Measurements from ENCODE around the gene ZBTB22. TPM values are rescaled to one million over a fixed set of nuclear protein-coding genes. Genes with fewer than 3 reads are reported as not detected.

Gene ZBTB22
- total RNA-seq, 1 donor from 2014 or later: 31.8 TPM

- H3K9me3 Mint-ChIP-seq: no peaks in the 10 kb centered on the region
- intact Hi-C loops (cut with micrococcal nuclease): loop anchor here (1.0 kb wide), 7 partner anchors 9 to 248 kb away; partner anchors contain the start of genes PFDN6, RXRB, SLC39A7 and TAPBP
- ATAC-seq (ENCODE audit: low read depth): no peak
- H3K4me3 Mint-ChIP-seq: peak overlapping the region; percentile 95
- TF ChIP-seq, protein P1, sequence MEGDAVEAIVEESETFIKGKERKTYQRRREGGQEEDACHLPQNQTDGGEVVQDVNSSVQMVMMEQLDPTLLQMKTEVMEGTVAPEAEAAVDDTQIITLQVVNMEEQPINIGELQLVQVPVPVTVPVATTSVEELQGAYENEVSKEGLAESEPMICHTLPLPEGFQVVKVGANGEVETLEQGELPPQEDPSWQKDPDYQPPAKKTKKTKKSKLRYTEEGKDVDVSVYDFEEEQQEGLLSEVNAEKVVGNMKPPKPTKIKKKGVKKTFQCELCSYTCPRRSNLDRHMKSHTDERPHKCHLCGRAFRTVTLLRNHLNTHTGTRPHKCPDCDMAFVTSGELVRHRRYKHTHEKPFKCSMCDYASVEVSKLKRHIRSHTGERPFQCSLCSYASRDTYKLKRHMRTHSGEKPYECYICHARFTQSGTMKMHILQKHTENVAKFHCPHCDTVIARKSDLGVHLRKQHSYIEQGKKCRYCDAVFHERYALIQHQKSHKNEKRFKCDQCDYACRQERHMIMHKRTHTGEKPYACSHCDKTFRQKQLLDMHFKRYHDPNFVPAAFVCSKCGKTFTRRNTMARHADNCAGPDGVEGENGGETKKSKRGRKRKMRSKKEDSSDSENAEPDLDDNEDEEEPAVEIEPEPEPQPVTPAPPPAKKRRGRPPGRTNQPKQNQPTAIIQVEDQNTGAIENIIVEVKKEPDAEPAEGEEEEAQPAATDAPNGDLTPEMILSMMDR (IDR thresholded peaks at IDR 0.05): no peak
- peak; percentile 38 for DNase-seq
- peak overlapping the region; percentile 93 for H3K27ac Mint-ChIP-seq
- peaks cover 47% of the 10 kb centered on the region for H3K36me3 Mint-ChIP-seq (ENCODE audit: low read depth)
- peaks cover 61% of the 10 kb centered on the region for H3K4me1 Mint-ChIP-seq
- ChIA-PET CTCF (interaction anchor here (1.5 kb wide), 1 partner anchor 24 kb away, joined by 5 read pairs; the partner anchor contains the start of gene RGL2), POLR2A (interaction anchor here (0.6 to 1.3 kb wide), 8 partner anchors 57 to 1742 kb away, joined by 3 to 9 read pairs (median 4); partner anchors contain the start of genes LTB and PSMB9)
- H3K27me3 Mint-ChIP-seq: no peaks in the 10 kb centered on the region
These were observed 6.0 kb upstream of the ZBTB22 start for GRCh38 chr6:33323623-33323948.

DNA sequence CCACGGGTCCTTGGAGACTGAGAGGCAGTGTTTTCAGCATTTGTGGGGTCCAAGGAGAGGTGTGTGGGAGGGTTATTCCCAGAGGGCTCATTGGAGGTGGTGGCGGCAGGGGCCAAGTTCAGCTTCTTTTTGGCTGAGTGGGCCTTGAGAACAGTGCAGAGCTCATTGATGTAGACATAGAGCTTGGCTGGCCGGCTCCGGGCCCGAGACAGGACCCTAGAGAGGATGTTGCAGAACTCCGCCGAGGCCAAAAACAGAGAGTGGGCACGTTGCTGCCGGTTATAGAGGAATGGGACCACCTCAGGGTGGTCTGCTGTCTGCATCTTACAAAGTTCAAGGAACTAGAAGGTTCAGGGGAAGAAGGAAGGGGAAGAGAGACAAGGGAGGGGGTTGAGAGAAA lies 3.7 kb upstream of the ZBTB22 start:
- peaks cover 81% of the 10 kb centered on the region for H3K4me1 Mint-ChIP-seq
- intact Hi-C loops (cut with micrococcal nuclease): no loop called here
- no peak for ATAC-seq (ENCODE audit: low read depth)

GRCh38 chr6:33320315-33321181 lies 3.0 kb upstream of the ZBTB22 start:
- Mint-ChIP-seq H3K9me3 (no peaks in the 10 kb centered on the region), H3K27ac (peak overlapping the region; percentile 63), H3K4me1 (peaks cover 83% of the 10 kb centered on the region), H3K36me3 (ENCODE audit: low read depth) (peaks cover 64% of the 10 kb centered on the region), H3K4me3 (peak overlapping the region; percentile 95), H3K27me3 (no peaks in the 10 kb centered on the region)
- DNase-seq: no peak
- ATAC-seq (ENCODE audit: low read depth): no peak
- intact Hi-C loops (cut with micrococcal nuclease): no loop called here
- TF ChIP-seq, protein P1 (IDR thresholded peaks at IDR 0.05): no peak
- ChIA-PET CTCF (no interaction called here), POLR2A (interaction anchor here (0.7 to 1.4 kb wide), 4 partner anchors 7 to 112 kb away, joined by 3 to 5 read pairs (median 3); partner anchors contain the start of genes RING1, RPS18 and VPS52)

More for the DNA sequence above, 3.7 kb upstream of the ZBTB22 start:
- Mint-ChIP-seq H3K27me3 (no peaks in the 10 kb centered on the region), H3K4me3 (peak overlapping the region; percentile 95), H3K9me3 (no peaks in the 10 kb centered on the region), H3K36me3 (ENCODE audit: low read depth) (peaks cover 59% of the 10 kb centered on the region), H3K27ac (peak overlapping the region; percentile 71)
- no peak for DNase-seq
- CTCF ChIA-PET: no interaction called here
- POLR2A ChIA-PET: interaction anchor here (0.8 to 1.4 kb wide), 3 partner anchors 8 to 113 kb away, joined by 3 to 5 read pairs (median 3); partner anchors contain the start of genes RING1, RPS18 and VPS52
- TF ChIP-seq, protein P1 (IDR thresholded peaks at IDR 0.05): no peak

DNA sequence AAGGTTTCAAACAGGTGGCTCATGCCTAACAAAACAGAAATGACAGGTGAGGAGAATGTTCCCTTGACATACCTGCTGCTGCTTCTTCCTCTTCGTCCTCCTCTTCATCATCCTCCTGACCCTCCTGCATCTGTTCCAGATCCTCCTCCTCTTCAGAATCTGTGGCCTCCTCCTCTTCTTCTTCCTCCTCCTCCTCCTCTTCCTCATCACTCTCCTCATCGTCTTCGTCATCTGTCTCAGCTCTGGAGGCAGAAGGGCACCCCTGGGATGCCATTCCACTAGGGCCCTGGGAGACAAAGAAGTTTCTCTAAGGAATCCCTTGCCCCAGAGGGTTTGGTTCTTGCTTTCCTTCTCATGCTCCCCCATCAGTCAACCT lies 2.4 kb upstream of the ZBTB22 start:
- intact Hi-C loops (cut with micrococcal nuclease): loop anchor here (5.0 kb wide), 1 partner anchor 348 kb away; no protein-coding TSS in a partner anchor
- Mint-ChIP-seq H3K9me3 (no peaks in the 10 kb centered on the region), H3K4me1 (peaks cover 90% of the 10 kb centered on the region), H3K4me3 (peak overlapping the region; percentile 66), H3K36me3 (ENCODE audit: low read depth) (peaks cover 66% of the 10 kb centered on the region), H3K27me3 (no peaks in the 10 kb centered on the region), H3K27ac (peak overlapping the region; percentile 63)
- CTCF ChIA-PET: no interaction called here
- POLR2A ChIA-PET: interaction anchor here (0.7 to 1.4 kb wide), 2 partner anchors 56 to 111 kb away, joined by 3 read pairs; partner anchors contain the start of gene RING1
- DNase-seq: no peak
- TF ChIP-seq, protein P1 (IDR thresholded peaks at IDR 0.05): no peak
- no peak for ATAC-seq (ENCODE audit: low read depth)

Data from activated B cell treated with CpG ODN at 0.5 μM for 24 hours (primary cell).